ENCODE measurements around the gene TAS2R14.

Gene TAS2R14

DNA sequence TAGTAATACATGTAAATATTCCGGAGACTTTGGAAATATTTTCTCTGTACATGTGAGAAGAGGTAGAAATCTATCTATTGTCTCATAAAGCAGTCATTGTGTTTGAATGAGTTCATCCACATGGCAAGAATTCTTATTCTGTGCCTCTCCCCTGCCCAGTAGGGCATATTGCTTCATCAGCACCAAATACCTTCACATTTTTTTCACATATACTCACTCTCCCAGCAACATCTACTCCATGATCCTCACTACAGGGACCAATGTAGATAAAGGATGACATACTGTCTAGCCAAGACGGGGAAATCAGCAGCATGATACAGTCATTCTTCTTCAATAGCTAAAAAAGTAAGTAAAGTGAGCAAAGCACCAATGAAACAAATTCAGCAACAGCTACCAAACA, 1.3 kb upstream of the TAS2R14 start:
- H3K9me3 ChIP-seq, result no peaks in the 10 kb centered on the region
- H3K4me3 ChIP-seq (ENCODE audit: low read depth in 1 of 2, low read length in 1 of 2), result no peak overlapping the region
- H3K36me3 ChIP-seq, result no peaks in the 10 kb centered on the region
- TF ChIP-seq CTCF (IDR thresholded peaks at IDR 0.05), result no peak
- no peaks in the 10 kb centered on the region for H3K27me3 ChIP-seq
- H3K27ac ChIP-seq, result no peak overlapping the region
- H3K4me1 ChIP-seq (ENCODE audit: control insufficient read depth in 1 of 2, insufficient read depth in 1 of 2, low read depth in 1 of 2, low read length in 1 of 2), result no peaks in the 10 kb centered on the region

DNA sequence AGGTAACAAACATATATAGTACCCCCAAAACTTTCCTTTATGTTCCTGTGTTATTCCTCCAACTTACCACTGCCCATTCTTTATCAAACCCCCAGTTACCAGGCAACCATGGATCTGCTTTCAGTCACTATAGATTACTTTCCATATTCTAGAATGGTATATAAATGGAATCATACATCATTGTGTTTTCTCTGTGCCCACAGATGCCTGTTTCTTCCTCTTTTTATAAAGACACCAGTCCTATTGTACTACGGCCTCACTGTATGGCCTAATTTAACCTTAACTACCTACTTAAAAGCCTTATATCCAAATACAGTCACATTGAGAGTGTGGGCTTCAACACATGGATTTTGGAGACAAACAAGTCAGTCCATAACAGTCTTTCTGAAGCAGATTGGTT, 2.6 kb downstream of the TAS2R14 start:
- no peaks in the 10 kb centered on the region for H3K9me3 ChIP-seq
- H3K4me3 ChIP-seq (ENCODE audit: low read depth in 1 of 2, low read length in 1 of 2), result no peak overlapping the region
- no peaks in the 10 kb centered on the region for H3K4me1 ChIP-seq (ENCODE audit: control insufficient read depth in 1 of 2, insufficient read depth in 1 of 2, low read depth in 1 of 2, low read length in 1 of 2)
- H3K27me3 ChIP-seq, result no peaks in the 10 kb centered on the region
- no peaks in the 10 kb centered on the region for H3K36me3 ChIP-seq
- H3K27ac ChIP-seq, result no peak overlapping the region
- no peak for TF ChIP-seq CTCF (IDR thresholded peaks at IDR 0.05)

- Histone ChIP-seq H3K27ac (no peak within 1 kb of the TSS), H3K4me1 (ENCODE audit: control insufficient read depth in 1 of 2, insufficient read depth in 1 of 2, low read depth in 1 of 2, low read length in 1 of 2) (no peaks in the 10 kb centered on the region), H3K4me3 (ENCODE audit: low read depth in 1 of 2, low read length in 1 of 2) (no peak within 1 kb of the TSS), H3K36me3 (no peaks in the 10 kb centered on the region), H3K27me3 (no peaks in the 10 kb centered on the region), H3K9me3 (no peaks in the 10 kb centered on the region)
- no peak for TF ChIP-seq CTCF (IDR thresholded peaks at IDR 0.05)
Observed at GRCh38 chr12:10928746-10929286, 10.2 kb downstream of the TAS2R14 start, which contains the start of gene PRH2. Gene PRH2, plus strand, starts transcription at chr12:10929236. Its CDS starts 38 bp downstream, at chr12:10929274.

DNA sequence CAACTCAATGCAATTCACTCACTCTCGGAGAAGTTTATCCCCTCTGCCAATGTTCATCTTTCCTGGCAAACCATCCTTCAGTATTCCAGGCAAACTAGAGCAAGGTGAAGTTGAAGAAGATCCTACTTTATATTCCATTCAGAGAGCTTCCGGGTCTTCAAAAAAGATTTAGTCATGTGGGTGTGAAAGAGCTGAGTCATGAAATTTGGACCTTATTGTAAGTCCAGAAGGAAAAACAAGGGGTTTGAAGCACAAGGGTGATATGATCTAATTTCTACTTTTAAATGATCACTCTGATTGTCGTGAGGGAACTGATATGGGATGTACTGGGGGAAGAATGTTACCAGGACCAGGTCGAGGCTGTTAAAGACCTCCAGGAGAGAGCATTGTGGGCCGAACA, 12.8 kb downstream of the TAS2R14 start:
- no peak for TF ChIP-seq CTCF (IDR thresholded peaks at IDR 0.05)
- Histone ChIP-seq H3K36me3 (no peaks in the 10 kb centered on the region), H3K4me1 (ENCODE audit: control insufficient read depth in 1 of 2, insufficient read depth in 1 of 2, low read depth in 1 of 2, low read length in 1 of 2) (no peaks in the 10 kb centered on the region), H3K4me3 (ENCODE audit: low read depth in 1 of 2, low read length in 1 of 2) (no peak overlapping the region), H3K27ac (no peak overlapping the region), H3K27me3 (no peaks in the 10 kb centered on the region), H3K9me3 (no peaks in the 10 kb centered on the region)

DNA sequence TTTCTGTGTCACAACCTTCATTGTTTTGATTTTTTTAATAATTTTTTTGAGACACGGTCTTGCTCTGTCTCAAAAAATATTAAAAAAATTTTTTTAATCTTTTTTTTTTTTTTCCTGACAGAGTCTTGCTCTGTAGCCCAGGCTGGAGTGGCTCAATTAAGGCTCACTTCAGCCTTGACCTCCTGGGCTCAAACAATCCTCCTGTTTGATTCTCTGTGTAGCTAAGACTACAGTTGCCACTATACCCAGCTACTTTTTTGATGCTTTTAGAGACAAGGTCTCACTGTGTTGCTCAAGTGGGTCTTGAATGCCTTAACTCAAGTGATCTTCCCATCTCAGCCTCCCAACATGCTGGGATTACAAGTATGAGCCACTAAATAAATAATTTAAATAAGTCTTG, 19.3 kb downstream of the TAS2R14 start:
- Histone ChIP-seq H3K27me3 (no peaks in the 10 kb centered on the region), H3K4me3 (ENCODE audit: low read depth in 1 of 2, low read length in 1 of 2) (no peak overlapping the region), H3K4me1 (ENCODE audit: control insufficient read depth in 1 of 2, insufficient read depth in 1 of 2, low read depth in 1 of 2, low read length in 1 of 2) (no peaks in the 10 kb centered on the region), H3K36me3 (no peaks in the 10 kb centered on the region), H3K27ac (no peak overlapping the region), H3K9me3 (no peaks in the 10 kb centered on the region)
- TF ChIP-seq CTCF (IDR thresholded peaks at IDR 0.05), result no peak

GRCh38 chr12:10910380-10910779, 28.7 kb downstream of the TAS2R14 start:
- no peak overlapping the region for H3K27ac ChIP-seq
- peaks cover 0 to 4% of the 10 kb centered on the region in 2 experiments for H3K4me1 ChIP-seq (ENCODE audit: control insufficient read depth in 1 of 2, insufficient read depth in 1 of 2, low read depth in 1 of 2, low read length in 1 of 2)
- no peak overlapping the region for H3K4me3 ChIP-seq (ENCODE audit: low read depth in 1 of 2, low read length in 1 of 2)
- no peaks in the 10 kb centered on the region for H3K27me3 ChIP-seq
- no peak for TF ChIP-seq CTCF (IDR thresholded peaks at IDR 0.05)
- H3K9me3 ChIP-seq, result no peaks in the 10 kb centered on the region
- no peaks in the 10 kb centered on the region for H3K36me3 ChIP-seq
